ENCODE data around the gene CKAP2L. TPM values are rescaled to one million over a fixed set of nuclear protein-coding genes. Genes with fewer than 3 reads are reported as not detected.

CKAP2L gene
- total and polyA plus RNA-seq, 4 donors, result 0.19 to 15.9 (median 0.91) TPM; not detected in 1

- no peak for DNase-seq (ENCODE audit: low spot score)
Observed at GRCh38 chr2:112706170-112706664, 58.2 kb downstream of the CKAP2L start.

DNA sequence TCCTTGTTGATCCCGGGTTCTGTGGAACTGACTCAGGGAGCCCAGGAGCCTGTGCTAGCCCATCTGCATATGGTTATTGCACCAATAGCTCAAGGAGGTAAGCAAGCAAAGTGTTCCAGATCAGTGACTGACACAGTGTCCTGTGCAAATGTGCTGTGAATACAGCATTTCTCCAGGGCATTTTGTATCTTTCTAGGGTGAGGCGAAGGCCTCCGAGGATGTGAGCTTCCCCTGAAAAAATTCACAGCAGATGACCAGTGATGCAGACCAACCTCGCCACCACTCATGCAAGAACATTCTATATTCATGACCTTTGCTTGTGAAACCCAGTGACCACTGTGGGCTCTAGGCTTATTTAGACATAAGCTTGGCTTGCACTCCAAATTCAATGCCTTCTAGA lies 58.8 kb downstream of the CKAP2L start:
- Histone ChIP-seq H3K4me3 (ENCODE audit: low read depth in 1 of 3, low read length in 3 of 3) (no peak overlapping the region), H3K27me3 (ENCODE audit: control insufficient read depth in 4 of 4, insufficient read depth in 4 of 4, low read length in 3 of 4) (no peaks in the 10 kb centered on the region), H3K4me1 (ENCODE audit: control insufficient read depth in 4 of 4, insufficient read depth in 4 of 4, low read length in 3 of 4) (no peaks in the 10 kb centered on the region), H3K27ac (ENCODE audit: low read depth in 1 of 2, low read length in 2 of 2) (no peak overlapping the region), H3K36me3 (ENCODE audit: control insufficient read depth in 4 of 4, insufficient read depth in 3 of 4, low read depth in 1 of 4, low read length in 3 of 4) (no peaks in the 10 kb centered on the region), H3K9me3 (ENCODE audit: control insufficient read depth in 4 of 4, low read length in 3 of 4) (no peaks in the 10 kb centered on the region), H3K9ac (ENCODE audit: low read depth in 1 of 2, low read length in 2 of 2) (no peak overlapping the region)
- no peak for DNase-seq (ENCODE audit: low spot score)
- TF ChIP-seq HNF4G (IDR thresholded peaks at IDR 0.05), result no peak
- TF ChIP-seq RAD21 (IDR thresholded peaks at IDR 0.05), result no peak
- TF ChIP-seq CTCF (IDR thresholded peaks at IDR 0.05; ENCODE audit: low read depth, low read length, missing input control), result no peak
- TF ChIP-seq REST (IDR thresholded peaks at IDR 0.05), result no peak
- TF ChIP-seq JUND (IDR thresholded peaks at IDR 0.05), result no peak
- TF ChIP-seq GABPA (IDR thresholded peaks at IDR 0.05 in 1 of 2, conservative IDR thresholded peaks at IDR 0.05 in 1 of 2), result no peak
- TF ChIP-seq EGR1 (IDR thresholded peaks at IDR 0.05; ENCODE audit: low read depth in 2 of 2), result no peak
- TF ChIP-seq, protein P1, sequence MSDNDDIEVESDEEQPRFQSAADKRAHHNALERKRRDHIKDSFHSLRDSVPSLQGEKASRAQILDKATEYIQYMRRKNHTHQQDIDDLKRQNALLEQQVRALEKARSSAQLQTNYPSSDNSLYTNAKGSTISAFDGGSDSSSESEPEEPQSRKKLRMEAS (IDR thresholded peaks at IDR 0.05), result no peak
- TF ChIP-seq ATF3 (IDR thresholded peaks at IDR 0.05), result no peak
- TF ChIP-seq RXRA (IDR thresholded peaks at IDR 0.05), result no peak
- TF ChIP-seq SP1 (IDR thresholded peaks at IDR 0.05), result no peak
- TF ChIP-seq HNF4A (conservative IDR thresholded peaks at IDR 0.05), result no peak
- whole genome bisulfite sequencing, result 90% methylated on average over 4 of the region's 4 CpGs

More at GRCh38 chr2:112706170-112706664, 58.2 kb downstream of the CKAP2L start:
- Histone ChIP-seq H3K4me1 (ENCODE audit: control insufficient read depth in 4 of 4, insufficient read depth in 4 of 4, low read length in 3 of 4) (no peaks in the 10 kb centered on the region), H3K27me3 (ENCODE audit: control insufficient read depth in 4 of 4, insufficient read depth in 4 of 4, low read length in 3 of 4) (no peaks in the 10 kb centered on the region), H3K36me3 (ENCODE audit: control insufficient read depth in 4 of 4, insufficient read depth in 3 of 4, low read depth in 1 of 4, low read length in 3 of 4) (no peaks in the 10 kb centered on the region), H3K4me3 (ENCODE audit: low read depth in 1 of 3, low read length in 3 of 3) (no peak overlapping the region), H3K9me3 (ENCODE audit: control insufficient read depth in 4 of 4, low read length in 3 of 4) (no peaks in the 10 kb centered on the region), H3K27ac (ENCODE audit: low read depth in 1 of 2, low read length in 2 of 2) (no peak overlapping the region), H3K9ac (ENCODE audit: low read depth in 1 of 2, low read length in 2 of 2) (no peak overlapping the region)
- WGBS, result 48% methylated on average over 5 of the region's 5 CpGs
- TF ChIP-seq JUND (IDR thresholded peaks at IDR 0.05), result no peak
- TF ChIP-seq HNF4G (IDR thresholded peaks at IDR 0.05), result no peak
- TF ChIP-seq, protein P1 (IDR thresholded peaks at IDR 0.05), result no peak

Data from liver (tissue), 9 donors.